ENCODE data around the gene SORL1-AS1.

SORL1-AS1 gene

GRCh38 chr11:121460941-121461514 is 8.3 kb upstream of the SORL1-AS1 start:
- H3K4me1 Mint-ChIP-seq (ENCODE audit: insufficient read depth, unreplicated experiment): peaks cover 30% of the 10 kb centered on the region
- no peak overlapping the region for H3K27ac Mint-ChIP-seq (ENCODE audit: low read depth, unreplicated experiment)
- no peaks in the 10 kb centered on the region for H3K9me3 Mint-ChIP-seq (ENCODE audit: unreplicated experiment)
- DNase-seq (ENCODE audit: unreplicated experiment): peak; percentile 62
- no TSS peak for BruUV-seq (replicated peaks)
- ChIA-PET POLR2A (interaction anchor here (0.6 kb wide), 2 partner anchors 117 to 1126 kb away, joined by 3 read pairs; no protein-coding TSS in a partner anchor), CTCF (interaction anchor here (0.6 to 3.6 kb wide), 4 partner anchors 10 to 322 kb away, joined by 4 to 21 read pairs (median 6); partner anchors contain the start of genes SORL1 and SORL1-AS1)
- no peaks in the 10 kb centered on the region for H3K36me3 Mint-ChIP-seq (ENCODE audit: insufficient read depth, unreplicated experiment)
- H3K27me3 Mint-ChIP-seq (ENCODE audit: insufficient read depth, unreplicated experiment): no peaks in the 10 kb centered on the region
- intact Hi-C loops (cut with micrococcal nuclease): no loop called here
- TF ChIP-seq CTCF (IDR thresholded peaks at IDR 0.05; ENCODE audit: unreplicated experiment): no peak
- no peak overlapping the region for H3K4me3 Mint-ChIP-seq (ENCODE audit: unreplicated experiment)

- no peaks in the 10 kb centered on the region for H3K36me3 Mint-ChIP-seq (ENCODE audit: insufficient read depth, unreplicated experiment)
- CTCF ChIA-PET: interaction anchor here (0.8 to 3.6 kb wide), 3 partner anchors 8 to 667 kb away, joined by 3 to 21 read pairs (median 3); partner anchors contain the start of genes SORL1 and SORL1-AS1
- no peak overlapping the region for H3K27ac Mint-ChIP-seq (ENCODE audit: low read depth, unreplicated experiment)
- intact Hi-C loops (cut with micrococcal nuclease): no loop called here
- BruUV-seq (replicated peaks): no TSS peak
- no peaks in the 10 kb centered on the region for H3K27me3 Mint-ChIP-seq (ENCODE audit: insufficient read depth, unreplicated experiment)
- no peak for DNase-seq (ENCODE audit: unreplicated experiment)
- TF ChIP-seq CTCF (IDR thresholded peaks at IDR 0.05; ENCODE audit: unreplicated experiment): no peak
- peaks cover 18% of the 10 kb centered on the region for H3K4me1 Mint-ChIP-seq (ENCODE audit: insufficient read depth, unreplicated experiment)
- no peak overlapping the region for H3K4me3 Mint-ChIP-seq (ENCODE audit: unreplicated experiment)
- H3K9me3 Mint-ChIP-seq (ENCODE audit: unreplicated experiment): no peaks in the 10 kb centered on the region
- POLR2A ChIA-PET: interaction anchor here (0.6 to 1.0 kb wide), 2 partner anchors 8 kb away, joined by 3 to 4 read pairs; no protein-coding TSS in a partner anchor
Measured at GRCh38 chr11:121459413-121460017, 6.7 kb upstream of the SORL1-AS1 start.

- Mint-ChIP-seq H3K4me3 (ENCODE audit: unreplicated experiment) (no peak overlapping the region), H3K9me3 (ENCODE audit: unreplicated experiment) (no peaks in the 10 kb centered on the region), H3K36me3 (ENCODE audit: insufficient read depth, unreplicated experiment) (no peaks in the 10 kb centered on the region), H3K27ac (ENCODE audit: low read depth, unreplicated experiment) (no peak overlapping the region), H3K4me1 (ENCODE audit: insufficient read depth, unreplicated experiment) (peaks cover 8% of the 10 kb centered on the region), H3K27me3 (ENCODE audit: insufficient read depth, unreplicated experiment) (no peaks in the 10 kb centered on the region)
- intact Hi-C loops (cut with micrococcal nuclease): no loop called here
- no TSS peak for BruUV-seq (replicated peaks)
- TF ChIP-seq CTCF (IDR thresholded peaks at IDR 0.05; ENCODE audit: unreplicated experiment): no peak
- no peak for DNase-seq (ENCODE audit: unreplicated experiment)
- ChIA-PET POLR2A (interaction anchor here (1.0 kb wide), 1 partner anchor 9 kb away, joined by 4 read pairs; no protein-coding TSS in a partner anchor), CTCF (interaction anchor here (0.8 kb wide), 1 partner anchor 666 kb away, joined by 3 read pairs; no protein-coding TSS in a partner anchor)
Measured at GRCh38 chr11:121458551-121458950, 5.8 kb upstream of the SORL1-AS1 start.

- POLR2A ChIA-PET: interaction anchor here (1.9 kb wide), 1 partner anchor 10 kb away, joined by 5 read pairs; no protein-coding TSS in a partner anchor
- H3K4me1 Mint-ChIP-seq (ENCODE audit: insufficient read depth, unreplicated experiment): peaks cover 10% of the 10 kb centered on the region
- no peak for TF ChIP-seq CTCF (IDR thresholded peaks at IDR 0.05; ENCODE audit: unreplicated experiment)
- H3K27ac Mint-ChIP-seq (ENCODE audit: low read depth, unreplicated experiment): no peak overlapping the region
- no peaks in the 10 kb centered on the region for H3K36me3 Mint-ChIP-seq (ENCODE audit: insufficient read depth, unreplicated experiment)
- no peaks in the 10 kb centered on the region for H3K9me3 Mint-ChIP-seq (ENCODE audit: unreplicated experiment)
- intact Hi-C loops (cut with micrococcal nuclease): no loop called here
- no peaks in the 10 kb centered on the region for H3K27me3 Mint-ChIP-seq (ENCODE audit: insufficient read depth, unreplicated experiment)
- no TSS peak for BruUV-seq (replicated peaks)
- CTCF ChIA-PET: interaction anchor here (0.7 to 0.9 kb wide), 2 partner anchors 8 to 263 kb away, joined by 3 read pairs; no protein-coding TSS in a partner anchor
- DNase-seq (ENCODE audit: unreplicated experiment): no peak
- H3K4me3 Mint-ChIP-seq (ENCODE audit: unreplicated experiment): no peak overlapping the region
Measured at GRCh38 chr11:121456816-121457431, 4.2 kb upstream of the SORL1-AS1 start.

Data from MCF 10A (cell line).